Keratinocyte (primary cell): ENCODE data around the gene ZNF79. TPM values are rescaled to one million over a fixed set of nuclear protein-coding genes. Genes with fewer than 3 reads are reported as not detected.
A peak's percentile ranks its signal among the peaks of the same experiment; 100 is the strongest.

Experiments used
- DNase-seq: peaks from one replicate; pipeline ENCODE4 v3.0.0-alpha.2; 2011; ENCODE audit warnings: low read depth, missing footprints, low spot score
- FAIRE-seq: peaks from 2 replicates; lab custom pipeline; 2011; peaks lifted over from hg19 to GRCh38; lab: Jason Lieb, UNC
- H2AFZ ChIP-seq: 2 replicates; pipeline ENCODE4 v1.6.0; 2012; ENCODE audit warnings: low read length, control low read depth, inconsistent platforms; ENCODE audit not compliant: control insufficient read depth
- H3K27ac ChIP-seq: 2 replicates; pipeline ENCODE4 v1.5.1; 2011; ENCODE audit warnings: low read length; ENCODE audit not compliant: control insufficient read depth, insufficient read depth
- H3K27me3 ChIP-seq: 3 replicates; pipeline ENCODE4 v1.6.0; 2011; ENCODE audit warnings: low read length; ENCODE audit not compliant: control insufficient read depth, insufficient read depth; ENCODE audit errors: extremely low read depth
- H3K36me3 ChIP-seq, 2 experiments: 2 replicates in 1 of 2; 3 replicates in 1 of 2; pipeline ENCODE4 v1.5.1; 2011; ENCODE audit warnings: low read length in 2 of 2, mild to moderate bottlenecking in 1 of 2; ENCODE audit not compliant: control insufficient read depth in 2 of 2, insufficient read depth in 2 of 2; ENCODE audit errors: extremely low read depth in 1 of 2
- H3K4me1 ChIP-seq: 3 replicates; pipeline ENCODE4 v1.5.1; 2011; ENCODE audit warnings: low read length; ENCODE audit not compliant: control insufficient read depth, insufficient read depth; ENCODE audit errors: extremely low read depth
- H3K4me2 ChIP-seq: 3 replicates; pipeline ENCODE4 v1.6.0; 2011; ENCODE audit warnings: low read depth, low read length; ENCODE audit not compliant: control insufficient read depth, insufficient read depth; ENCODE audit errors: extremely low read depth
- H3K4me3 ChIP-seq, 3 experiments: fragments of 200-600 bp in 1 of 3; sonication (generic) in 1 of 3; 2 replicates in 2 of 3; 3 replicates in 1 of 3; pipeline ENCODE4 v1.5.1; 2011 to 2016; ENCODE audit warnings: low read length in 3 of 3, mild to moderate bottlenecking in 3 of 3, control low read depth in 2 of 3, inconsistent platforms in 1 of 3, low read depth in 1 of 3, mixed read lengths in 1 of 3, mixed run types in 1 of 3, moderate library complexity in 1 of 3; ENCODE audit not compliant: control insufficient read depth in 2 of 3, insufficient read depth in 2 of 3; ENCODE audit errors: extremely low read depth in 1 of 3
- H3K79me2 ChIP-seq: 2 replicates; pipeline ENCODE4 v1.6.0; 2012; ENCODE audit warnings: low read length; ENCODE audit not compliant: control insufficient read depth, insufficient read depth
- H3K9ac ChIP-seq: 3 replicates; pipeline ENCODE4 v1.6.0; 2011; ENCODE audit warnings: low read length; ENCODE audit not compliant: control insufficient read depth, insufficient read depth; ENCODE audit errors: extremely low read depth
- H3K9me1 ChIP-seq: 3 replicates; pipeline ENCODE4 v1.6.0; 2011; ENCODE audit warnings: low read length; ENCODE audit not compliant: control insufficient read depth, insufficient read depth; ENCODE audit errors: extremely low read depth
- H3K9me3 ChIP-seq: 2 replicates; pipeline ENCODE4 v1.5.1; 2012; ENCODE audit warnings: low read depth, low read length; ENCODE audit not compliant: control insufficient read depth
- H4K20me1 ChIP-seq: 3 replicates; pipeline ENCODE4 v1.6.0; 2011; ENCODE audit warnings: low read length; ENCODE audit not compliant: control insufficient read depth, insufficient read depth; ENCODE audit errors: extremely low read depth
- CTCF ChIP-seq, 3 experiments: IDR thresholded peaks in 1 of 3; conservative IDR thresholded peaks in 1 of 3; optimal IDR thresholded peaks in 1 of 3; 2 replicates in 2 of 3; 3 replicates in 1 of 3; pipeline versions ENCODE3 to v1.5.1; 2011; ENCODE audit warnings: low read length in 3 of 3, mild to moderate bottlenecking in 3 of 3, moderate library complexity in 2 of 3, control low read depth in 1 of 3, inconsistent platforms in 1 of 3; ENCODE audit not compliant: insufficient read depth in 2 of 3; ENCODE audit errors: extremely low read depth in 1 of 3
- EZH2 ChIP-seq: IDR thresholded peaks from one replicate; pipeline ENCODE4 v1.6.1; 2012; ENCODE audit warnings: inconsistent platforms, mild to moderate bottlenecking, low read length, moderate library complexity
- dilution Hi-C: fragments of 300-500 bp; cut with MboI; formaldehyde crosslinking; loops from one replicate; pipeline ENCODE4 v1.7.0; 2020; ENCODE audit warnings: low sequenced_read_pairs; ENCODE audit not compliant: extremely low pct_ligation_motif_present
- polyA plus RNA-seq, 5 experiments: library from polyadenylated mRNA; depleted of rRNA in 3 of 5; stranded (reverse) in 3 of 5; stranded (forward) in 1 of 5; unstranded in 1 of 5; fragments of >200 nt; gene quantifications; 1 replicate in 1 of 5; 2 replicates in 3 of 5; 3 replicates in 1 of 5; pipeline versions ENCODE4 v1.2.1 to v1.2.3, GENCODE V29; 2011 to 2012; ENCODE audit warnings: missing spikeins in 2 of 5, low read depth in 1 of 5, low replicate concordance in 1 of 5
- small RNA-seq, 3 experiments: library from RNA; depleted of rRNA; stranded (forward); fragments of <200 nt; gene quantifications; one replicate each; pipeline ENCODE3, GENCODE V24; 2012; ENCODE audit warnings: low read depth in 3 of 3, low replicate concordance in 1 of 3; ENCODE audit not compliant: insufficient read length in 3 of 3

ZNF79 gene
- polyA plus RNA-seq, 1 donor (not counting 4 experiments of a cell fraction or from before 2014, with no cell fraction given) = 4.8 TPM

GRCh38 chr9:127493592-127494303, 69.6 kb downstream of the ZNF79 start:
- H3K9me3 ChIP-seq = no peaks in the 10 kb centered on the region
- peaks cover 16% of the 10 kb centered on the region for H3K4me1 ChIP-seq
- peaks cover 20 to 23% of the 10 kb centered on the region in 2 experiments for H3K36me3 ChIP-seq
- no peaks in the 10 kb centered on the region for H3K27me3 ChIP-seq
- no peak for TF ChIP-seq CTCF (optimal IDR thresholded peaks at IDR 0.05 in 1 of 3, IDR thresholded peaks at IDR 0.05 in 1 of 3, conservative IDR thresholded peaks at IDR 0.05 in 1 of 3; ENCODE audit: extremely low read depth in 1 of 3, insufficient read depth in 2 of 3, low read length in 3 of 3)
- no peak for TF ChIP-seq EZH2
- no peaks in the 10 kb centered on the region for H4K20me1 ChIP-seq
- dilution Hi-C loops = no loop called here
- FAIRE-seq (no peak), DNase-seq (no peak)
- H2AFZ ChIP-seq = no peak overlapping the region
- no peaks in the 10 kb centered on the region for H3K9me1 ChIP-seq
- no peak overlapping the region for H3K27ac ChIP-seq
- no peak overlapping the region for H3K9ac ChIP-seq
- H3K4me3 ChIP-seq = no peak overlapping the region
- H3K79me2 ChIP-seq = no peaks in the 10 kb centered on the region
- no peak overlapping the region for H3K4me2 ChIP-seq

GRCh38 chr9:127494304-127494702, 70.1 kb downstream of the ZNF79 start:
- Histone ChIP-seq H3K36me3 (peaks cover 20 to 21% of the 10 kb centered on the region in 2 experiments), H3K27me3 (no peaks in the 10 kb centered on the region), H2AFZ (no peak overlapping the region), H3K4me1 (peaks cover 16% of the 10 kb centered on the region), H4K20me1 (no peaks in the 10 kb centered on the region), H3K9me1 (no peaks in the 10 kb centered on the region), H3K4me2 (no peak overlapping the region), H3K9ac (no peak overlapping the region), H3K79me2 (no peaks in the 10 kb centered on the region), H3K4me3 (no peak overlapping the region), H3K27ac (no peak overlapping the region), H3K9me3 (no peaks in the 10 kb centered on the region)
- DNase-seq (no peak), FAIRE-seq (peak; percentile 59)
- peak in 1 of 3 experiments; percentile 11 for TF ChIP-seq CTCF (optimal IDR thresholded peaks at IDR 0.05 in 1 of 3, IDR thresholded peaks at IDR 0.05 in 1 of 3, conservative IDR thresholded peaks at IDR 0.05 in 1 of 3; ENCODE audit: extremely low read depth in 1 of 3, insufficient read depth in 2 of 3, low read length in 3 of 3)
- no peak for TF ChIP-seq EZH2
- dilution Hi-C loops = no loop called here

Small RNAs within 50 kb of the gene (small RNA-seq; reads per million reads assigned to genes)
- gene RF00019 (0 reads per million in 3 experiments), gene SNORA65 (19.3 to 83.1 (median 26.5) reads per million in 3 experiments)

Other genes with a start within 250 kb of the ZNF79 start
- 2.0 to 3.3 TPM (median 2.4 TPM) in 3 replicates for gene GARNL3, start 159.6 kb upstream of the ZNF79 start, polyA plus RNA-seq
- gene SLC2A8, start 27.2 kb upstream of the ZNF79 start, polyA plus RNA-seq = 7.1 to 14.2 TPM (median 9.5 TPM) in 3 replicates
- 2,272 to 2,722 TPM (median 2,671 TPM) in 3 replicates for gene RPL12, start 27.0 kb downstream of the ZNF79 start, polyA plus RNA-seq
- gene LRSAM1, start 27.1 kb downstream of the ZNF79 start, polyA plus RNA-seq = 5.2 to 11.6 TPM (median 7.2 TPM) in 3 replicates
- 7.8 to 22.2 TPM (median 17.1 TPM) in 3 replicates for gene STXBP1, start 187.9 kb downstream of the ZNF79 start, polyA plus RNA-seq